ENCODE data around the gene ZMAT5.

ZMAT5 gene

GRCh38 chr22:29704528-29705285 lies 62.1 kb downstream of the ZMAT5 start:
- no peak for DNase-seq (ENCODE audit: low spot score)
- Histone ChIP-seq H3K9me3 (ENCODE audit: severe bottlenecking) (no peaks in the 10 kb centered on the region), H3K4me1 (ENCODE audit: insufficient read depth, poor library complexity, severe bottlenecking) (no peaks in the 10 kb centered on the region), H3K27ac (ENCODE audit: poor library complexity, severe bottlenecking) (no peak overlapping the region), H3K27me3 (ENCODE audit: insufficient read depth, poor library complexity, severe bottlenecking) (no peaks in the 10 kb centered on the region), H3K4me3 (ENCODE audit: severe bottlenecking) (no peak overlapping the region), H3K36me3 (ENCODE audit: low read depth) (no peaks in the 10 kb centered on the region)
- TF ChIP-seq, protein P1, sequence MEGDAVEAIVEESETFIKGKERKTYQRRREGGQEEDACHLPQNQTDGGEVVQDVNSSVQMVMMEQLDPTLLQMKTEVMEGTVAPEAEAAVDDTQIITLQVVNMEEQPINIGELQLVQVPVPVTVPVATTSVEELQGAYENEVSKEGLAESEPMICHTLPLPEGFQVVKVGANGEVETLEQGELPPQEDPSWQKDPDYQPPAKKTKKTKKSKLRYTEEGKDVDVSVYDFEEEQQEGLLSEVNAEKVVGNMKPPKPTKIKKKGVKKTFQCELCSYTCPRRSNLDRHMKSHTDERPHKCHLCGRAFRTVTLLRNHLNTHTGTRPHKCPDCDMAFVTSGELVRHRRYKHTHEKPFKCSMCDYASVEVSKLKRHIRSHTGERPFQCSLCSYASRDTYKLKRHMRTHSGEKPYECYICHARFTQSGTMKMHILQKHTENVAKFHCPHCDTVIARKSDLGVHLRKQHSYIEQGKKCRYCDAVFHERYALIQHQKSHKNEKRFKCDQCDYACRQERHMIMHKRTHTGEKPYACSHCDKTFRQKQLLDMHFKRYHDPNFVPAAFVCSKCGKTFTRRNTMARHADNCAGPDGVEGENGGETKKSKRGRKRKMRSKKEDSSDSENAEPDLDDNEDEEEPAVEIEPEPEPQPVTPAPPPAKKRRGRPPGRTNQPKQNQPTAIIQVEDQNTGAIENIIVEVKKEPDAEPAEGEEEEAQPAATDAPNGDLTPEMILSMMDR (IDR thresholded peaks at IDR 0.05; ENCODE audit: poor library complexity, severe bottlenecking) = no peak
- no peak for ATAC-seq (ENCODE audit: low read depth)

DNA sequence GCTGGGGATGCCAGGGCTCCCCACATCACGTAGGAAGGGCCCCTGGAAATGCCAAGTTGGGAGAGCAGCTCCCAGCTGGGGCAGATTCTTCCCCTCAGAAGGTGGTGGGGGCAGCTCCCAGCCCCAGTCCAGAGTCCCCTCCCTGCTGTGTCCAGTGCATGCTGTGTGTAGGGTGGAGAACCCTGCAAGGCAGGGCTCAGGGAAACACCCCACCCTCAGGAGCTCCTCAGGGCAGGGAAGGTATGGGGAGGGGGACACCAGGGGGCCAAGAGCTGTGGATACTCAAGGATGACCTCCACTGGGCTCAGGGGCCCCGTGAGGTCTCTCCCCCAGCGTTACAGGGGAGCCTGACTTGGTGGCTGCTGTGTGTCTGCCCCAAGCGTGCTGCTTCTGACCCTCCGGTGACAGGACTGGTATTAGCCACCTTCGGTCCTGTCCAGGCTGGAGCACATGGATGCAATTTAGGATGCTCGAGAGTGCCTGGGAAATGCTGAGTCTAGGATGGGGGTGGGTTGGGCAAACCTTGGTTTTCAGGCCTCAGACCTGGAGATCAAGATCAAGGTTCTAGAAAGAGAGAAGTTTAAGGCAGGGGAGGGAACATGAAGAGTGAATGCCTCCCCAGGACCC lies 63.1 kb downstream of the ZMAT5 start:
- Histone ChIP-seq H3K4me1 (ENCODE audit: insufficient read depth, poor library complexity, severe bottlenecking) (no peaks in the 10 kb centered on the region), H3K27me3 (ENCODE audit: insufficient read depth, poor library complexity, severe bottlenecking) (no peaks in the 10 kb centered on the region), H3K4me3 (ENCODE audit: severe bottlenecking) (no peak overlapping the region), H3K9me3 (ENCODE audit: severe bottlenecking) (no peaks in the 10 kb centered on the region), H3K27ac (ENCODE audit: poor library complexity, severe bottlenecking) (no peak overlapping the region), H3K36me3 (ENCODE audit: low read depth) (no peaks in the 10 kb centered on the region)
- DNase-seq (ENCODE audit: low spot score) (no peak), ATAC-seq (ENCODE audit: low read depth) (no peak)
- TF ChIP-seq, protein P1 (IDR thresholded peaks at IDR 0.05; ENCODE audit: poor library complexity, severe bottlenecking) = no peak

- Histone ChIP-seq H3K27me3 (ENCODE audit: insufficient read depth, poor library complexity, severe bottlenecking) (no peaks in the 10 kb centered on the region), H3K4me1 (ENCODE audit: insufficient read depth, poor library complexity, severe bottlenecking) (no peaks in the 10 kb centered on the region), H3K27ac (ENCODE audit: poor library complexity, severe bottlenecking) (no peak overlapping the region), H3K4me3 (ENCODE audit: severe bottlenecking) (no peak overlapping the region), H3K36me3 (ENCODE audit: low read depth) (no peaks in the 10 kb centered on the region), H3K9me3 (ENCODE audit: severe bottlenecking) (no peaks in the 10 kb centered on the region)
- TF ChIP-seq, protein P1 (IDR thresholded peaks at IDR 0.05; ENCODE audit: poor library complexity, severe bottlenecking) = no peak
- ATAC-seq (ENCODE audit: low read depth) (no peak), DNase-seq (ENCODE audit: low spot score) (no peak)
Observed at GRCh38 chr22:29702931-29703501, 63.8 kb downstream of the ZMAT5 start.

DNA sequence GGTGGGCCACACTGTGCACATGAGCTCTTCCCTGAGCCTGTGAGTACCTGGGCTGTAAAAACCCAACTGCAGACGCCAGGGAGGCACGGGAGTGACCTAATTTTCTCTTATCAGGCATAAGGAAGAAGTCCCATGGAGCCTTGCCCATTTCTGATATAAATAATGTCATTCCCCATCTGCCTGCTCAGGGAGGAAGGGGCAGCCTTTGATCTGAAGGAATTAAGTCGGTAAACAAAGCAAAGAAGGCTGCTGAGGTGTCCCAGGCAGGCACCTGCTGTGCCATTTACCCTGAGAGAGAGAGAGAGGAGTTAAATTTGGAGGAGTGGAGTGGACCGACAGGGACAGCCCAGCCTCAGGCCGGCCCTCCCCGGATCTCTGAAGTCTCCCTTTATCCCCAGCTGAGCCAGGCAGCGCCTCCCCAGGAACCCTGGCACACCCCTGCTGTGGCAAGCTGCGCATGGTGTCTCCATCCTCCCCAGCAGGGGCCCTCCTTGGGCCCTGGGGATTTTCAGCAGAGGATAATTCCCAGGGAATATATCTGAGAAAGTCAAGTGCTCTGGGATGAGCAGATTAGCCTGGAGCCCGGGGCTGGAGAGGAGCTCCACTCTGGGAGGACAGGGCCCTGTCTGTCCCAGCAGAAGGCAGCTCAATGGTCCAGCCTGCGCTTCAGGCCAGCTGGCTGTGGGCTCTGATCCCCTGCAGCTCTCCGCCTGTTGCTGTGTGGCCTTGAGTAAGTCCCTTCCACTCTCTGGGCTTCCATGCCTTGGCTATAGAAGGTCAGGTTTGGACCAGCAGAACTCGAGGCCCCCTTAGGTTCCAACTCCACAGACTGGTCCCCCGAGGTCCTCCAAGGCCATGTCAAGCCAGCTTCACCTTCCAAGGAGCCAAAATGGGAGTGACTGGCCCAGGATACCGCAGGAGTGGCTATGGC lies 64.5 kb downstream of the ZMAT5 start:
- Histone ChIP-seq H3K9me3 (ENCODE audit: severe bottlenecking) (no peaks in the 10 kb centered on the region), H3K27me3 (ENCODE audit: insufficient read depth, poor library complexity, severe bottlenecking) (no peaks in the 10 kb centered on the region), H3K4me1 (ENCODE audit: insufficient read depth, poor library complexity, severe bottlenecking) (no peaks in the 10 kb centered on the region), H3K27ac (ENCODE audit: poor library complexity, severe bottlenecking) (no peak overlapping the region), H3K36me3 (ENCODE audit: low read depth) (no peaks in the 10 kb centered on the region), H3K4me3 (ENCODE audit: severe bottlenecking) (no peak overlapping the region)
- TF ChIP-seq, protein P1 (IDR thresholded peaks at IDR 0.05; ENCODE audit: poor library complexity, severe bottlenecking) = no peak
- peak; percentile 42 for ATAC-seq (ENCODE audit: low read depth)
- DNase-seq (ENCODE audit: low spot score) = no peak
